CD14-positive monocyte (primary cell): Measurements from ENCODE around the gene COL9A3. TPM values are rescaled to one million over a fixed set of nuclear protein-coding genes. Genes with fewer than 3 reads are reported as not detected.
A peak's percentile ranks its signal among the peaks of the same experiment; 100 is the strongest.

Source experiments
- DNase-seq, 3 donors: peaks; one replicate each; pipeline ENCODE4 v3.0.0-alpha.2; 2011 to 2022
- H2AFZ ChIP-seq: 2 replicates; pipeline ENCODE4 v1.6.0; 2012; ENCODE audit warnings: mild to moderate bottlenecking, low read depth, low read length, inconsistent platforms; ENCODE audit not compliant: insufficient read depth, poor library complexity, severe bottlenecking
- H3K27ac ChIP-seq, 2 donors: 1 replicate in 1 of 2; 2 replicates in 1 of 2; pipeline ENCODE4 v1.5.1; 2012 to 2013; ENCODE audit warnings: low read length in 2 of 2, control low read depth in 1 of 2, inconsistent platforms in 1 of 2, low read depth in 1 of 2, mild to moderate bottlenecking in 1 of 2
- H3K27me3 ChIP-seq, 2 donors: one replicate each; pipeline versions ENCODE4 v1.6.0 to v1.6.1; 2011 to 2013; ENCODE audit warnings: low read length in 2 of 2; ENCODE audit not compliant: control insufficient read depth in 2 of 2, insufficient read depth in 2 of 2
- H3K36me3 ChIP-seq, 2 donors: replicated peaks in 1 of 2; 1 replicate in 1 of 2; 2 replicates in 1 of 2; pipeline versions ENCODE4 v1.5.1 to v1.6.1; 2012 to 2013; ENCODE audit warnings: low read length in 2 of 2, control low read depth in 1 of 2, inconsistent platforms in 1 of 2, mild to moderate bottlenecking in 1 of 2; ENCODE audit not compliant: insufficient read depth in 2 of 2, control insufficient read depth in 1 of 2
- H3K4me1 ChIP-seq, 2 donors: 1 replicate in 1 of 2; 2 replicates in 1 of 2; pipeline versions ENCODE4 v1.5.1 to v1.6.1; 2012 to 2013; ENCODE audit warnings: low read length in 2 of 2, control low read depth in 1 of 2, inconsistent platforms in 1 of 2, mild to moderate bottlenecking in 1 of 2, moderate library complexity in 1 of 2; ENCODE audit not compliant: insufficient read depth in 2 of 2, control insufficient read depth in 1 of 2
- H3K4me2 ChIP-seq: replicated peaks from 2 replicates; pipeline ENCODE3; 2012; ENCODE audit warnings: low read length, moderate library complexity, mild to moderate bottlenecking; ENCODE audit not compliant: poor library complexity, severe bottlenecking; ENCODE audit errors: extremely low read depth
- H3K4me3 ChIP-seq, 3 experiments: fragments of 200-600 bp in 1 of 3; sonication (generic) in 1 of 3; replicated peaks in 1 of 3; 1 replicate in 2 of 3; 2 replicates in 1 of 3; pipeline ENCODE4 v1.5.1; 2011 to 2013; ENCODE audit warnings: low read length in 3 of 3, mild to moderate bottlenecking in 3 of 3, control low read depth in 2 of 3, low read depth in 2 of 3, inconsistent platforms in 1 of 3, moderate library complexity in 1 of 3
- H3K79me2 ChIP-seq: 2 replicates; pipeline ENCODE4 v1.6.0; 2012; ENCODE audit warnings: mild to moderate bottlenecking, control low read depth, inconsistent platforms, low read length, moderate library complexity; ENCODE audit not compliant: insufficient read depth
- H3K9ac ChIP-seq: 2 replicates; pipeline ENCODE4 v1.6.0; 2017; ENCODE audit warnings: low read length, mild to moderate bottlenecking; ENCODE audit not compliant: insufficient read depth, poor library complexity, severe bottlenecking
- H3K9me3 ChIP-seq, 2 donors: replicated peaks in 1 of 2; 1 replicate in 1 of 2; 2 replicates in 1 of 2; pipeline versions ENCODE4 v1.5.1 to v1.6.1; 2012 to 2013; ENCODE audit warnings: low read length in 2 of 2, control low read depth in 1 of 2; ENCODE audit not compliant: control insufficient read depth in 1 of 2, insufficient read depth in 1 of 2
- H4K20me1 ChIP-seq: 2 replicates; pipeline ENCODE4 v1.6.0; 2012; ENCODE audit warnings: mild to moderate bottlenecking, low read length, control low read depth, moderate library complexity; ENCODE audit not compliant: insufficient read depth
- H3K27ac Mint-ChIP-seq, 7 donors: one replicate each; pipeline ENCODE4 v1.8.0; 2020; ENCODE audit warnings: mild to moderate bottlenecking in 7 of 7, mixed read lengths in 7 of 7, moderate library complexity in 6 of 7, inconsistent platforms in 2 of 7
- H3K27me3 Mint-ChIP-seq, 3 donors: one replicate each; pipeline ENCODE4 v1.8.0; 2021 to 2022; ENCODE audit warnings: low read depth in 3 of 3, mild to moderate bottlenecking in 3 of 3, mixed read lengths in 3 of 3, moderate library complexity in 3 of 3, inconsistent platforms in 1 of 3
- H3K36me3 Mint-ChIP-seq, 2 donors: one replicate each; pipeline ENCODE4 v1.8.0; 2020; ENCODE audit warnings: mixed read lengths in 2 of 2, inconsistent platforms in 1 of 2, mild to moderate bottlenecking in 1 of 2
- H3K4me1 Mint-ChIP-seq: one replicate; pipeline ENCODE4 v1.8.0; 2020; ENCODE audit warnings: mild to moderate bottlenecking, mixed read lengths
- H3K4me3 Mint-ChIP-seq, 2 donors: one replicate each; pipeline ENCODE4 v1.8.0; 2020; ENCODE audit warnings: mild to moderate bottlenecking in 2 of 2, mixed read lengths in 2 of 2, moderate library complexity in 1 of 2
- H3K9me3 Mint-ChIP-seq, 7 donors: one replicate each; pipeline ENCODE4 v1.8.0; 2020 to 2022; ENCODE audit warnings: mixed read lengths in 7 of 7, mild to moderate bottlenecking in 6 of 7, moderate library complexity in 6 of 7, inconsistent platforms in 2 of 7
- WGBS: methylation state at CpG from one replicate; pipeline ENCODE4 v1.1.5; 2013; ENCODE audit warnings: missing lambda C conversion rate; ENCODE audit not compliant: insufficient coverage; 5-methylcytosine and 5-hydroxymethylcytosine counted together
- intact Hi-C, 2 donors: fragments of 100-400 bp; cut with micrococcal nuclease; formaldehyde crosslinking; loops; one replicate each; pipeline versions ENCODE4 v1.15.0 to v1.15.1; 2023
- polyA plus RNA-seq, 3 donors: library from polyadenylated mRNA; depleted of rRNA in 1 of 3; unstranded in 2 of 3; stranded (reverse) in 1 of 3; fragments of 300-500 nt in 2 of 3; fragments of >200 nt in 1 of 3; fragmentation: Illumina TruSeq in 2 of 3; gene quantifications; 1 replicate in 2 of 3; 2 replicates in 1 of 3; pipeline ENCODE4 v1.2.3, GENCODE V29; 2012 to 2021
- TF ChIP-seq, protein P1 (sequence below): fragments of 200-600 bp; IDR thresholded peaks from one replicate; pipeline ENCODE4 v1.8.0; 2022; ENCODE audit warnings: antibody characterized with exemption, mild to moderate bottlenecking

COL9A3 gene
- polyA plus RNA-seq, 3 donors, result 1.8 to 4.4 (median 2.6) TPM

GRCh38 chr20:62887152-62887859 is 70.5 kb downstream of the COL9A3 start:
- H3K27me3 ChIP-seq, result no peaks in the 10 kb centered on the region
- no peak overlapping the region for H2AFZ ChIP-seq
- no peak overlapping the region for H3K4me3 ChIP-seq
- Mint-ChIP-seq H3K36me3 (peaks cover 61 to 75% of the 10 kb centered on the region in 2 donors), H3K4me3 (no peak overlapping the region), H3K27me3 (peaks cover 0 to 3% (median 0%) of the 10 kb centered on the region in 3 donors), H3K4me1 (peaks cover 5% of the 10 kb centered on the region), H3K9me3 (no peaks in the 10 kb centered on the region), H3K27ac (peak overlapping the region in 6 of 7 donors; percentile 3 to 62 (median 29))
- H3K4me1 ChIP-seq, result peaks cover 0 to 5% of the 10 kb centered on the region in 2 donors
- no peaks in the 10 kb centered on the region for H3K9me3 ChIP-seq
- intact Hi-C loops, result no loop called here
- no peak overlapping the region for H3K27ac ChIP-seq
- TF ChIP-seq, protein P1, sequence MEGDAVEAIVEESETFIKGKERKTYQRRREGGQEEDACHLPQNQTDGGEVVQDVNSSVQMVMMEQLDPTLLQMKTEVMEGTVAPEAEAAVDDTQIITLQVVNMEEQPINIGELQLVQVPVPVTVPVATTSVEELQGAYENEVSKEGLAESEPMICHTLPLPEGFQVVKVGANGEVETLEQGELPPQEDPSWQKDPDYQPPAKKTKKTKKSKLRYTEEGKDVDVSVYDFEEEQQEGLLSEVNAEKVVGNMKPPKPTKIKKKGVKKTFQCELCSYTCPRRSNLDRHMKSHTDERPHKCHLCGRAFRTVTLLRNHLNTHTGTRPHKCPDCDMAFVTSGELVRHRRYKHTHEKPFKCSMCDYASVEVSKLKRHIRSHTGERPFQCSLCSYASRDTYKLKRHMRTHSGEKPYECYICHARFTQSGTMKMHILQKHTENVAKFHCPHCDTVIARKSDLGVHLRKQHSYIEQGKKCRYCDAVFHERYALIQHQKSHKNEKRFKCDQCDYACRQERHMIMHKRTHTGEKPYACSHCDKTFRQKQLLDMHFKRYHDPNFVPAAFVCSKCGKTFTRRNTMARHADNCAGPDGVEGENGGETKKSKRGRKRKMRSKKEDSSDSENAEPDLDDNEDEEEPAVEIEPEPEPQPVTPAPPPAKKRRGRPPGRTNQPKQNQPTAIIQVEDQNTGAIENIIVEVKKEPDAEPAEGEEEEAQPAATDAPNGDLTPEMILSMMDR, result no peak
- H3K36me3 ChIP-seq, result peaks cover 66 to 74% of the 10 kb centered on the region in 2 donors
- no peaks in the 10 kb centered on the region for H3K79me2 ChIP-seq
- H3K9ac ChIP-seq, result peak overlapping the region; percentile 27
- no peak overlapping the region for H3K4me2 ChIP-seq
- DNase-seq, result peak; percentile 12 to 38 (median 36)
- WGBS, result 38% methylated on average over 10 of the region's 13 CpGs
- peaks cover 28% of the 10 kb centered on the region for H4K20me1 ChIP-seq

DNA sequence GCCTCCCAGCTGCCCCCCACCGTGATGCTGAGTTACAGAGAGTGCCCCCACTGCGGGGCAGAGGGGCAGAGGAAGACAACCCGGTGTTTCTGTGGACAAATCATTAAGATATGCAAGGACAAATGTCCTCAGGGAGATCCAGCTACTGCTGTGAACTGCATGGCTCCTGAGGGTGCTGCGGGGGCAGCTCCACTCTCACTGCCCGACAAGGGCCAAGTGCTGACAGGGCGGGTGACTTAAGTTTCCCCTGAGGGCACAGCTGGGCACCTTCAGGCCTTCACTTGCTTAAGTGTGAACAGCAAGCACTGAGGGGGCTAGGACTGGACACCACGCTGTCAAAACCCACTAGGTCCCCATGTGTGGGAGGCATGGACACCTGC is 71.0 kb downstream of the COL9A3 start:
- H2AFZ ChIP-seq, result no peak overlapping the region
- WGBS, result 94% methylated on average over 7 of the region's 7 CpGs
- no peak overlapping the region for H3K4me2 ChIP-seq
- TF ChIP-seq, protein P1, result no peak
- intact Hi-C loops, result no loop called here
- H3K4me3 Mint-ChIP-seq, result no peak overlapping the region
- H3K27me3 Mint-ChIP-seq, result peaks cover 0 to 3% (median 0%) of the 10 kb centered on the region in 3 donors
- H3K27ac Mint-ChIP-seq, result peak overlapping the region in 5 of 7 donors; percentile 3 to 62 (median 15)
- H3K4me1 ChIP-seq, result peaks cover 0 to 5% of the 10 kb centered on the region in 2 donors
- no peaks in the 10 kb centered on the region for H3K9me3 ChIP-seq
- no peak overlapping the region for H3K4me3 ChIP-seq
- H3K36me3 Mint-ChIP-seq, result peaks cover 66 to 78% of the 10 kb centered on the region in 2 donors
- peaks cover 71 to 76% of the 10 kb centered on the region in 2 donors for H3K36me3 ChIP-seq
- H3K9me3 Mint-ChIP-seq, result no peaks in the 10 kb centered on the region
- DNase-seq, result no peak
- H3K27ac ChIP-seq, result no peak overlapping the region
- H3K9ac ChIP-seq, result peak overlapping the region; percentile 27
- no peaks in the 10 kb centered on the region for H3K79me2 ChIP-seq
- H4K20me1 ChIP-seq, result peaks cover 29% of the 10 kb centered on the region
- H3K27me3 ChIP-seq, result no peaks in the 10 kb centered on the region
- peaks cover 5% of the 10 kb centered on the region for H3K4me1 Mint-ChIP-seq
